ENCODE data around the gene SMAD9.

DNA sequence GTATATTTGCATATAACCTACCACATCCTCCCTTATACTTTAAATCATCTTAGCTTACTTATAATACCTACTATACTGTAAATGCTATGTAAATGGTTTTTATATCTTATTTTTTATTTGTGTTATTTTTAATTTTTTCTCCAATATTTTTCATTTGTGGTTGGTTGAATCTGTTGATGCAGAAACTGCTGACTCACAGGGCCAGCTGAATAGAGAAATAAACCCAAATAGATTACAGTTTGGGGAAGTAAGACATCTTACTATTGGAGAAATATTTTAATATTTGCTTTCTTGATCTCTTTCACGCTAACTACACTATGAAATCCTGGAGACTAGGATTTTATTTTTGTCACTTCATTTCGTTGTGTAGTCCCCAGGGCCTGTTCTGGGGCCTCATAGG is 7.1 kb downstream of the SMAD9 start:
- TF ChIP-seq, protein P1, sequence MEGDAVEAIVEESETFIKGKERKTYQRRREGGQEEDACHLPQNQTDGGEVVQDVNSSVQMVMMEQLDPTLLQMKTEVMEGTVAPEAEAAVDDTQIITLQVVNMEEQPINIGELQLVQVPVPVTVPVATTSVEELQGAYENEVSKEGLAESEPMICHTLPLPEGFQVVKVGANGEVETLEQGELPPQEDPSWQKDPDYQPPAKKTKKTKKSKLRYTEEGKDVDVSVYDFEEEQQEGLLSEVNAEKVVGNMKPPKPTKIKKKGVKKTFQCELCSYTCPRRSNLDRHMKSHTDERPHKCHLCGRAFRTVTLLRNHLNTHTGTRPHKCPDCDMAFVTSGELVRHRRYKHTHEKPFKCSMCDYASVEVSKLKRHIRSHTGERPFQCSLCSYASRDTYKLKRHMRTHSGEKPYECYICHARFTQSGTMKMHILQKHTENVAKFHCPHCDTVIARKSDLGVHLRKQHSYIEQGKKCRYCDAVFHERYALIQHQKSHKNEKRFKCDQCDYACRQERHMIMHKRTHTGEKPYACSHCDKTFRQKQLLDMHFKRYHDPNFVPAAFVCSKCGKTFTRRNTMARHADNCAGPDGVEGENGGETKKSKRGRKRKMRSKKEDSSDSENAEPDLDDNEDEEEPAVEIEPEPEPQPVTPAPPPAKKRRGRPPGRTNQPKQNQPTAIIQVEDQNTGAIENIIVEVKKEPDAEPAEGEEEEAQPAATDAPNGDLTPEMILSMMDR (IDR thresholded peaks at IDR 0.05; ENCODE audit: low read length) = no peak
- TF ChIP-seq EZH2phosphoT487 (IDR thresholded peaks at IDR 0.05; ENCODE audit: low read length) (no peak), EZH2 (optimal IDR thresholded peaks at IDR 0.05; ENCODE audit: low read depth, low read length) (no peak)
